NCI-H2081 treated with DMSO at 0.1 percent for 48 hours (cell line): ENCODE data around the gene HPS1.

ENCODE experiments used
- DNase-seq: peaks from one replicate; lab custom pipeline; 2025; lab: John Stamatoyannopoulos, UW

The HPS1 gene

DNA sequence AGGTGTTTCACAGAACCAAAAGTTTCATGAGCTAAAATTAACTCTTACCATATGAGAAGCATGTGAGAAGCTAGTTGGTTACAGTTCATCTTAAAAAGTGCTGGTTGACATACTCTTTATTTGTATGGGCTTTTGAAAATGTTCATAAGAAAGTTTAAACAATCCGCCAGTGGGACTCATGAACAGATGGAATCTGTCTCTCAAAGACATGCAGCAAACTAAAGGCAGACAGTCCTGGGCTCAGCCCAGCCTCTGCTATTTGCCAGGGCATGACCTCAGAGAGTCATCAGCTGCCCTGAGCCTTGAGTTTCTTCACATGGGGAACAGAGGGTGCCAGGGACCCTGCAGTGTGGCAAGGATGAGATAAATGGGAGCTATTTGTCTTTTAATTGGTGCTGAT, 35.0 kb downstream of the HPS1 start:
- DNase-seq = no peak

GRCh38 chr10:98411166-98411565, 35.6 kb downstream of the HPS1 start:
- DNase-seq = no peak

DNA sequence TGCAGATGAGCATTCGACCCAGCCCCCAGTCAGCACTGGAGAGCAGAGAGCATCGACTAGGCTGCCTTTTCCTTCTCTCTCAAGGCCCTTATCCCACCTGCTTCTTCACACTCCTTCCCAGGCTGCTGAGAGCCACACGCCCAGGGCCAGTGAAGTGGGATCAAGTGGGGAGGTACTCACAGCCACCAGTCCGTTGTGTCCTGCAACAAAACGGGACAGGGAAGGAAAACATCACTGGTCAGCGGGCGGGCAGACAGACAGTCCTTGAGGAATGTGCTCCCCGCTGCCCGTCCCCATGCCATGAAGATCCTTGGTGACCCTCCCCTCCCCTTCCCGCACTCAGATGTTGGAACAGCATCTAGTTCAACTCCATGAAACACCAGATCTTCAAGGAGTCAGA, 36.0 kb downstream of the HPS1 start:
- DNase-seq = no peak

DNA sequence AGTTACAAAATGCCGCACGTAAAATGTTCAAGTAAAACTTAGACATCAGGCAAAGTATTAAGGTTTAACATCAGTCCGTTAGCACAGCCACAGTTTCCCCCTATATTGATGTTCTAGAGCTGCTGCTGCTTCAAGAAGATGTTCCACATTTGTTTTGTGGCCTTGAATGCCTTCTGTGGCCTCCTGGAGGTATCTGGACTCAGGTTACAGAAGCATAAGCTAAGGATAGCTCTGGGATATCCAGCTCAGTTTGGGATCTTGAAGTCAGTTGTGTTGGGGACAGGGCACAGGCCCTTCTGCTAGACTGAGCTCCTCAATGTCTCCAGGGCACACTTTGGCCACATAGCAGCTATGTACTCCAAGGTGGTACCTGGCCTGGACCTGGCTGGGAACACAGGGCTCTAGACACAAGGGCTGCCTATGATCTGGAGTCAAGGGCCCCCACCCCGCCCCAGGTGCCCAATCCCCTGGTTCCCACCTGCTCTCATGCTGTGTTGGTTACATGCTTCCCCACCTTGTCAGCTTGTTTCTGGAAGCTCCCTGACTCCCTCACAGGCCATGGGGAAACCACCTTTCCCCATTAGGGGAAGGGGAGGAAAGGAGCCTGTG, 36.5 kb downstream of the HPS1 start:
- no peak for DNase-seq

GRCh38 chr10:98408799-98409198, 37.9 kb downstream of the HPS1 start:
- DNase-seq = no peak

GRCh38 chr10:98407744-98408241, 38.9 kb downstream of the HPS1 start:
- DNase-seq = no peak

DNA sequence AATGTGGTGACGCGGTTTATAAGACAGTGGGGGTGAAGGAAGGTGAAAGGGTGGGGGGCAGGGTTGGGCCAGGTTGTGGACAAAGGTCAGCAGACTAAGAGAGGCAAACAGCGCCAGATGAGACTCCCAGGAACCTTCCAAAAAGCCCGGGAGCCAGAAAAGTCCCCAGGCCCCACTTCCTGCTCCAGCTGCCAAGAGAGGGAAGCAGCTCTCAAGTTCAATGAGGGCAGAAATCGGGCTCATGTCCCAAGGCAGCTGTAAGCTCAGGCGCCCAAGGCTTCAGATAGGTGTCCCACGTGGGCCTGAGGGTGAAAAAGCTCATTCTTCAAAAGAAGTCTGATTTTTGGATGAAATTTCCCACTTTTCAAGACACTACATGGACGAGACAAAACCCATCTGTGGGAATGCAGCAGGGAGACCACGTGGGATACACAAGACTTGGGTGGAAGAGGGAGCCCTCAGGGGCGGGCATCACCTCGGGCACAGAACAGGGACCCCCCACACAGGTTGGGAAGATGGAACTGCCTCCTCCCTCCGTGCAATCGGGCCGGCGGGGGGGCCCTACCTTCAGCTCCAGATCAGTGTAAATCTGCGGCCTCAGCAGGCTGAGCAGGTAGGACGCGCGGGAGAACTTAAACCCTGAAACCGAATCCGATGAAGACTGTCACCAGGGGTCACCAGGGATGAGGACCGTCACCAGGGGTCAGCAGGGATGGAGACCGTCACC, 39.6 kb downstream of the HPS1 start:
- no peak for DNase-seq

GRCh38 chr10:98405422-98405821, 41.3 kb downstream of the HPS1 start:
- no peak for DNase-seq

DNA sequence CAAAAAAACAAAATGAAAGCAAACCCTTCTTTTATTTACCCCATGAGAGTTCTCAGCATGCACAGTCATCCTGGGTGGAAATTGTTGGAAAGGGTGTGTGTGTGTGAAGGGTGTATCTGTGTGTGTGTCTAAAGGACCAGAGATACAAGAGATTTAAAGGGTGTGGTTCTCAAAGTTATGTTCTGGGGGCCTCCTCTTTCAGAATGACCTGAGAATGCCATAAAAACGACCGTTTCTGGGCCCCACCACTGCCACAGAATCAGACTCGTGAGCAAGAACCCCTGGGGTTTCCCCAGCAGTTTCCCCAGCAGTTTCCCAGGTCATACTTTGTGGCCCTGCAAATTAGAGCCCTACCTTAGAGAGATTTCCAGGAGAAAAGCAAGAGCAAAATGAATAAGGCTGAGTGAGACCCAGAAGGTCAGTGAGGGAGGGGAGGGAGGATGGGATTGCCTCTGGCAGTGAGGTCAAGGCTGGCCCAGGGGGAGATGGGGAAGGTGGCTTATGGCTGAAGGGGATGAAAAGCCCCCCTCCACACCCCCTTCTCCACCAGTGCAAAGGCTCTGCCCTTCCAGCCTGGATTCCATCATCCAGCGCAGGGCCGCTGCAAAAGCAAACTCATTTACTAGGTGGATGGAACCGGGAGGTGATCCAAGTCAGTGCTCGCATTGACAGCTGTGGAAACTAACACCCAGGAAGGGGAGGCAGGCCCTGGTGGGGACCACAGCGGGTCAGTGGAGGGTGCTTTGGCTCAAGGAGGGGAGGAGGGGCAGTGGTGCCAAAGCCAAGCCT, 42.0 kb downstream of the HPS1 start:
- no peak for DNase-seq

DNA sequence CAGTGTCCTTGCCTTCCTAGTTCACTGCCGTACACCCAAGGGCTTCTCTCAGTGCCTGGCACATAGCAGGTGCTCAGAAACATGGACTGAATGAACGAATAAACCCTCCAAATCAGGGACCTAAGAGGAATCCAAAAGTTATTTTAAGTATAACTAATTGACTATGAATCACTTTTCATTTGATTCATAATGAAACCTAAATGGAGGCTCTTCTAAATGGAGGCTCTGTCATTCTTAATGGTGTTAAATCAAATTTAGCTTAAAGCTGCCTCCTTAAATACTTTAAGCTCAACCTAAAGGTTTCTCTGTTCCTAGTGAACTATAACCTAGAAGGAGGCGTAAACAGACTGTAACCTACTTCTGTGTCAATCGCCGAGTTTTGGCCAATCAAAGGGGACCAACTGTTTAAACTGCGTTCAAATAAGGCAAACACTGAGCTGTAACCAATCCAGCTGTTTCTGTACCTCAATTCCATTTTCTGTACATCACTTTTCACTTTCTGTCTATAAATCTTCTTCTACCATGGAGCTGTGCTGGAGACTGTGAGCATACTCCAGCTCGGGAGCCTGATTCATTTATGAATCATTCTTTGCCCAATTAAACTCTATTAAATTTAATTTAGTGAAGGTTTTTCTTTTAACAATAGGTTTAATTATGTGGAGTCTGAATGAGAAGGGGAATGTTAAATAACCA, 42.8 kb downstream of the HPS1 start:
- no peak for DNase-seq

- DNase-seq = no peak
Observed at GRCh38 chr10:98402931-98403718, 43.6 kb downstream of the HPS1 start.

GRCh38 chr10:98402478-98402877, 44.3 kb downstream of the HPS1 start:
- no peak for DNase-seq

GRCh38 chr10:98400482-98400881, 46.3 kb downstream of the HPS1 start:
- no peak for DNase-seq

DNA sequence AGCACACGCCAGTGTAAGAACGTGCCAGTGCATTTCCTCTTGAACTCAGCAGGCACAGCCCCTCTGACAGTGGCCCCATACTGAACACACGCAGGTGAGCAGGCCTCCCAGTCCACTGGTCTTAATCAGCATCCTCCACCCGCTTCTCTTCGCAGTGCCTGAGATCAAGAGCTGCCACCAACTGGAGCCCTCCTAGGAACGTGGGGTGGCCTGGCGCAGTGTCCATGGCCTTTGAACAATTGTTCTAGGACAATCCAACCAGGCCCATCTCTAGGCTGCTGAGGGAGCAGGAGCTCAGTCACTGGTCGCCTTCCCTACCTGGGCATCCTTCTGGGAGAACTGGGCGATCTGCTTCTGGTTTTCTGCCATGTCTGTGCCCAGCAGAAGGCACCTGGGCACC, 47.0 kb downstream of the HPS1 start:
- no peak for DNase-seq

- no peak for DNase-seq
Observed at GRCh38 chr10:98397089-98397600, 49.6 kb downstream of the HPS1 start.

DNA sequence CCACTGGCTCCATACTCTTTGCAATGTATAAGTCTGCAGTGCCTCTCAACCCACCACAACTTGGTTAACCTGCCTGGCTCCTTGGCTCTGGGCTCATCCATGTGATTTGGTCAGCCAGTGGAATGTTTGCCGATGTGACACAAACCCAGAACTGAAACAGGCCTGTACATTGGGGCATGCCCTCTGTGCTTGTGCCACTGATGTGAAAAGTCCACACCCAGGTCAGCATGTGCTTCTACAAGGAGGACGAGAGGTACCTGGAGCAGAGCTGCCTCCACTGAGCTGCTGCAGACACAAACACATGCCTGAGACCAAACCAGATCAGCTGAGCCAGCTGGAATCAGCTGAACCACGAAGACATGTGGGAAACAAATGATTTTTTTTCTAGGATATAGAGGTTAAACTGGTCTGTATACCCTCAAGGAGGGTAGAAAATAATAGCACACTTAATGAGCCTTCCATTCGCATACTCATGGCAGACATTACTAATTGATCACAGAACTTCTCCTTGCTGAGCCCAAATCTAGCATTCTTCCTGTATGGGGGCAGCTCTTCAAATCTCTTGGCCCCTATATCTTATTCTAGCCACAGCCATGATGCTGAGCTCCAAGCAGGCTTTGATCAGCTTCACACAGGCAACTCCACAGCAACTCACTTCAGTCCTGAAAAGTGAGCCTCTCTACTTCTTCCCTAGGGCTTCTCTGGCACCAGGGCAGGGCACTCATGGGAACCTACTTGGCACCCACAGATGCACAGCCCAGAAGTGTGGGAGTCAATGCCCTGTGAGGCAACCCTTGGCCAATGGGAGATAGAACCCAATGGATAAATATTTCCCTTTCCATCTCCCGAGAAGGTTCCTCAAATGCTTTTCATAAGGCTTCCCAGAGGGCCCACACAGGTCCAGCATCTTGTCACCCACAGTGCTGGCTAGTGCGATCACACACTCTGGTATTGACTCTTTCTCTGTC, 50.4 kb downstream of the HPS1 start:
- DNase-seq = no peak

GRCh38 chr10:98394851-98395440, 51.8 kb downstream of the HPS1 start:
- no peak for DNase-seq

DNA sequence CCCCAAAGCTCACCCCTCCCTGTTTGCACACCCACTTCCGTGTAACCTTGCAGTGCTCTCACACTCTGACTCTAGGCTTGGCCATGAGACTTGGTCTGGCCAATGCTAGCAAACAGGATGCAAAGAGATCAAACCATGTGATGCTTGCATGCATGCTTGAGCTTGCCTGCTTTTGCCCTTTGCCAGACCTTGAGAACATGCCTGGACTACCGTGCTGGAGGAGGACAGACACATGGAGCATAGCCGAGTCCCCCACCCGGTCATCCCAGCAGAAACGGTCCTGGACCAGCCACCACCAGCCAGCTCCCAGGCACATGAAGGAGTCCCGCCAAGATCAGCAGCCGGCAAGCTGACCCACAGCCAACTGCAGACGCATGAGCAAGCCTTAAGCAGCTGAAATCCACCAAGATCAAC, 55.1 kb downstream of the HPS1 start:
- DNase-seq = no peak

DNA sequence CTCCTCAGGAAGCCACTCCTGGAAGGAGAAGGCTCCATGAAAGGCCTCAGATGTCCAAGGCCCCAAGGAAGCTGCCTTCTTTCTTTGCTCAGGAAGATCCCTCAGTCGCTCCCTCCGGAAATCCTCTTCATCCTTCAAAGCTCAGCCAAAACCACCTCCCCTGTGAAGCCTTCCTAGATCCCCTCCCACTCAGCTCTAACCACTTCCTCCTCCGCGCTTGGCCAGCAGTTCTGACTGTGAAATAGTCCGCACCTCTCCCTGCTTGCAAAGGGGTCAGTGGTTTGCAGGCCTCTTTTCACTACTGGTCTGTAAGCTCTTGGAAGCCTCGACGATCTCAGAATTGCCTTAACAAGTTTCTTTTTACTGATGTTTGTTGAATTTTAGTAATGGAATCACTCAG, 55.7 kb downstream of the HPS1 start:
- no peak for DNase-seq

GRCh38 chr10:98390406-98390805, 56.3 kb downstream of the HPS1 start:
- DNase-seq = no peak
